IMR-90 (cell line): Measurements from ENCODE around the gene CKAP4. TPM values are rescaled to one million over a fixed set of nuclear protein-coding genes. Genes with fewer than 3 reads are reported as not detected.

Experiments used
- ATAC-seq: fragments of 200-7000 bp; cut with Tn5 transposase; 2 replicates; pipeline ENCODE4 v1.9.1; 2020; ENCODE audit warnings: low read depth, mild to moderate bottlenecking, moderate library complexity
- BruUV-seq: library from RNA; stranded (reverse); fragments of 400-500 nt; replicated peaks from 2 replicates; lab custom pipeline; 2021; lab: Mats Ljungman, UMichigan
- CTCF ChIA-PET: fragments of 300-600 bp; formaldehyde crosslinking; extraction: SDS; loops from one replicate; lab custom pipeline; 2021; ENCODE audit warnings: antibody characterized with exemption; lab: Yijun Ruan, JAX
- POLR2A ChIA-PET: fragments of 300-600 bp; sonication (Branson Sonifier 250); formaldehyde crosslinking; loops from one replicate; lab custom pipeline; 2022; ENCODE audit warnings: antibody characterized with exemption; ENCODE audit not compliant: unreplicated experiment; lab: Charles Lee
- DNase-seq: peaks from one replicate; pipeline ENCODE4 v3.0.0; 2013
- H2AFZ ChIP-seq: replicated peaks from 2 replicates; pipeline ENCODE3; 2013; ENCODE audit warnings: low read length, mild to moderate bottlenecking; ENCODE audit not compliant: poor library complexity
- H2AK5ac ChIP-seq: 2 replicates; pipeline ENCODE4 v1.6.1; 2013; ENCODE audit warnings: low read depth, low read length, inconsistent platforms
- H2AK9ac ChIP-seq: replicated peaks from 2 replicates; pipeline ENCODE3; 2013; ENCODE audit warnings: mild to moderate bottlenecking, low read depth, low read length, moderate library complexity; ENCODE audit not compliant: poor library complexity
- H2BK120ac ChIP-seq: 2 replicates; pipeline ENCODE4 v1.6.1; 2013; ENCODE audit warnings: low read depth, low read length, inconsistent platforms
- H2BK15ac ChIP-seq: 3 replicates; pipeline ENCODE4 v1.6.1; 2013; ENCODE audit warnings: low read depth, low read length, inconsistent platforms
- H2BK20ac ChIP-seq: 2 replicates; pipeline ENCODE4 v1.6.1; 2013; ENCODE audit warnings: low read depth, mild to moderate bottlenecking, inconsistent platforms, low read length, moderate library complexity
- H2BK5ac ChIP-seq: 2 replicates; pipeline ENCODE4 v1.6.1; 2013; ENCODE audit warnings: mild to moderate bottlenecking, low read depth, low read length, inconsistent platforms; ENCODE audit not compliant: poor library complexity, severe bottlenecking
- H3K14ac ChIP-seq: replicated peaks from 2 replicates; pipeline ENCODE4 v1.6.1; 2013; ENCODE audit warnings: low read depth, low read length, inconsistent platforms
- H3K18ac ChIP-seq: 2 replicates; pipeline ENCODE4 v1.6.1; 2013; ENCODE audit warnings: low read depth, low read length, control low read depth
- H3K23ac ChIP-seq: 2 replicates; pipeline ENCODE4 v1.6.1; 2013; ENCODE audit warnings: low read depth, low read length, inconsistent platforms
- H3K27ac ChIP-seq: 2 replicates; pipeline ENCODE4 v1.5.1; 2013; ENCODE audit warnings: mild to moderate bottlenecking, control low read depth, low read length; ENCODE audit not compliant: insufficient read depth
- H3K27me3 ChIP-seq: 2 replicates; pipeline ENCODE4 v1.6.1; 2013; ENCODE audit warnings: low read length; ENCODE audit not compliant: control insufficient read depth, insufficient read depth
- H3K36me3 ChIP-seq: 2 replicates; pipeline ENCODE4 v1.6.1; 2013; ENCODE audit warnings: low read length, mixed read lengths; ENCODE audit not compliant: control insufficient read depth, insufficient read depth
- H3K4ac ChIP-seq: 2 replicates; pipeline ENCODE4 v1.6.1; 2013; ENCODE audit warnings: low read depth, low read length, inconsistent platforms
- H3K4me1 ChIP-seq: 2 replicates; pipeline ENCODE4 v1.6.1; 2013; ENCODE audit warnings: low read length, mixed read lengths; ENCODE audit not compliant: control insufficient read depth, insufficient read depth
- H3K4me2 ChIP-seq: 2 replicates; pipeline ENCODE4 v1.6.1; 2013; ENCODE audit warnings: low read depth, mild to moderate bottlenecking, control low read depth, low read length, moderate library complexity
- H3K4me3 ChIP-seq: 2 replicates; pipeline ENCODE4 v1.5.1; 2013; ENCODE audit warnings: low read depth, mild to moderate bottlenecking, control low read depth, low read length, moderate library complexity; ENCODE audit not compliant: insufficient read depth
- H3K56ac ChIP-seq: 2 replicates; pipeline ENCODE4 v1.6.1; 2013; ENCODE audit warnings: low read length, inconsistent platforms; ENCODE audit not compliant: insufficient read depth; ENCODE audit errors: extremely low read depth
- H3K79me1 ChIP-seq, 2 experiments: 2 replicates each; pipeline ENCODE4 v1.6.1; 2013; ENCODE audit warnings: low read length in 2 of 2, inconsistent platforms in 1 of 2, low read depth in 1 of 2
- H3K9ac ChIP-seq: 2 replicates; pipeline ENCODE4 v1.6.1; 2013; ENCODE audit warnings: low read depth, low read length, control low read depth
- H3K9me1 ChIP-seq: 2 replicates; pipeline ENCODE4 v1.6.1; 2013; ENCODE audit warnings: low read length, inconsistent platforms; ENCODE audit not compliant: insufficient read depth
- H3K9me3 ChIP-seq: 2 replicates; pipeline ENCODE4 v1.6.1; 2013; ENCODE audit warnings: low read length; ENCODE audit not compliant: control insufficient read depth, insufficient read depth
- H4K20me1 ChIP-seq: 2 replicates; pipeline ENCODE4 v1.6.1; 2013; ENCODE audit warnings: low read length, inconsistent platforms; ENCODE audit not compliant: insufficient read depth
- H4K5ac ChIP-seq: 2 replicates; pipeline ENCODE4 v1.6.1; 2013; ENCODE audit warnings: mild to moderate bottlenecking, low read depth, low read length, control low read depth
- H4K8ac ChIP-seq, 2 experiments: 2 replicates each; pipeline ENCODE4 v1.6.1; 2013; ENCODE audit warnings: low read depth in 2 of 2, low read length in 2 of 2, control low read depth in 1 of 2, inconsistent platforms in 1 of 2
- H4K91ac ChIP-seq: 2 replicates; pipeline ENCODE4 v1.6.1; 2013; ENCODE audit warnings: low read depth, low read length, inconsistent platforms; ENCODE audit not compliant: insufficient read depth
- BHLHE40 ChIP-seq: fragments of 150-350 bp; IDR thresholded peaks from 2 replicates; pipeline ENCODE4 v1.6.1; 2016; ENCODE audit warnings: mild to moderate bottlenecking, low read depth, low read length
- CEBPB ChIP-seq: IDR thresholded peaks from 2 replicates; pipeline ENCODE4 v1.6.1; 2012; ENCODE audit warnings: low read depth, low read length, improper control_type of control experiment
- CHD1 ChIP-seq: IDR thresholded peaks from 2 replicates; pipeline ENCODE4 v1.6.1; 2012; ENCODE audit warnings: low read depth, low read length, improper control_type of control experiment
- FOS ChIP-seq: fragments of 150-350 bp; IDR thresholded peaks from 2 replicates; pipeline ENCODE4 v1.6.1; 2016; ENCODE audit warnings: low read depth, low read length
- MAFK ChIP-seq: IDR thresholded peaks from 2 replicates; pipeline ENCODE4 v1.6.1; 2012; ENCODE audit warnings: low read depth, low read length, improper control_type of control experiment
- MAZ ChIP-seq: IDR thresholded peaks from 2 replicates; pipeline ENCODE4 v1.6.1; 2012; ENCODE audit warnings: low read depth, mild to moderate bottlenecking, low read length, improper control_type of control experiment, moderate library complexity, borderline replicate concordance
- MXI1 ChIP-seq: IDR thresholded peaks from 2 replicates; pipeline ENCODE4 v1.6.1; 2012; ENCODE audit warnings: low read depth, mild to moderate bottlenecking, low read length, moderate library complexity, borderline replicate concordance
- NFE2L2 ChIP-seq: fragments of 150-350 bp; IDR thresholded peaks from 2 replicates; pipeline ENCODE4 v1.6.1; 2016; ENCODE audit warnings: low read depth, mild to moderate bottlenecking, low read length
- POLR2A ChIP-seq: IDR thresholded peaks from 2 replicates; pipeline ENCODE4 v1.6.1; 2012; ENCODE audit warnings: mild to moderate bottlenecking, low read depth, low read length
- RAD21 ChIP-seq: IDR thresholded peaks from 2 replicates; pipeline ENCODE4 v1.6.1; 2012; ENCODE audit warnings: low read length, improper control_type of control experiment
- RCOR1 ChIP-seq: IDR thresholded peaks from 2 replicates; pipeline ENCODE4 v1.6.1; 2012; ENCODE audit warnings: mild to moderate bottlenecking, low read length, improper control_type of control experiment; ENCODE audit not compliant: insufficient replicate concordance
- RFX5 ChIP-seq: IDR thresholded peaks from 2 replicates; pipeline ENCODE4 v1.8.0; 2012; ENCODE audit warnings: low read depth, mild to moderate bottlenecking, low read length, moderate library complexity
- SMC3 ChIP-seq: fragments of 150-350 bp; IDR thresholded peaks from 2 replicates; pipeline ENCODE4 v1.6.1; 2016; ENCODE audit warnings: low read depth, mild to moderate bottlenecking, antibody characterized with exemption, low read length, moderate library complexity
- WGBS, 2 experiments: methylation state at CpG; one replicate each; pipeline versions ENCODE4 v1.1.5 to v1.1.7; 2013; ENCODE audit warnings: missing lambda C conversion rate in 2 of 2; ENCODE audit not compliant: insufficient read length in 1 of 2; ENCODE audit errors: extremely low coverage in 2 of 2; 5-methylcytosine and 5-hydroxymethylcytosine counted together
- dilution Hi-C: fragments of 300-500 bp; cut with HindIII; formaldehyde crosslinking; loops from one replicate; pipeline ENCODE4 v1.14.3; 2018; ENCODE audit warnings: low sequenced_read_pairs; ENCODE audit not compliant: unreplicated experiment
- in situ Hi-C: fragments of 300-500 bp; cut with MboI; formaldehyde crosslinking; loops from 3 replicates; pipeline ENCODE4 v1.14.3; 2019; ENCODE audit warnings: low sequenced_read_pairs, inconsistent platforms, mixed read lengths
- intact Hi-C: fragments of 100-400 bp; cut with micrococcal nuclease; formaldehyde crosslinking; loops from 2 replicates; pipeline ENCODE4 v1.10.0; 2022
- polyA plus RNA-seq, 3 experiments: library from polyadenylated mRNA; depleted of rRNA; stranded (reverse); fragments of >200 nt; gene quantifications; 2 replicates each; pipeline ENCODE4 v1.2.3, GENCODE V29; 2012; ENCODE audit warnings: low replicate concordance in 1 of 3
- total RNA-seq: library from RNA; depleted of rRNA; stranded (reverse); fragments of >200 nt; gene quantifications from 2 replicates; pipeline ENCODE4 v1.2.3, GENCODE V29; 2012
- TF ChIP-seq, protein P1 (sequence below): fragments of 150-350 bp; IDR thresholded peaks from 2 replicates; pipeline ENCODE4 v1.6.1; 2017; ENCODE audit warnings: mild to moderate bottlenecking, antibody characterized with exemption, low read length, low read depth
- TF ChIP-seq, protein P2 (sequence below): fragments of 150-350 bp; IDR thresholded peaks from 2 replicates; pipeline ENCODE4 v1.6.1; 2016; ENCODE audit warnings: low read depth, mild to moderate bottlenecking, low read length, moderate library complexity, borderline replicate concordance
- TF ChIP-seq, protein P3 (sequence below): conservative IDR thresholded peaks from 2 replicates; pipeline ENCODE4 v1.5.1; 2012; ENCODE audit warnings: mild to moderate bottlenecking, low read depth, low read length, improper control_type of control experiment

CKAP4 gene
- total and polyA plus RNA-seq, 2 of the 4 experiments (the other 2 are of a cell fraction), result 94.5 to 297 TPM

DNA sequence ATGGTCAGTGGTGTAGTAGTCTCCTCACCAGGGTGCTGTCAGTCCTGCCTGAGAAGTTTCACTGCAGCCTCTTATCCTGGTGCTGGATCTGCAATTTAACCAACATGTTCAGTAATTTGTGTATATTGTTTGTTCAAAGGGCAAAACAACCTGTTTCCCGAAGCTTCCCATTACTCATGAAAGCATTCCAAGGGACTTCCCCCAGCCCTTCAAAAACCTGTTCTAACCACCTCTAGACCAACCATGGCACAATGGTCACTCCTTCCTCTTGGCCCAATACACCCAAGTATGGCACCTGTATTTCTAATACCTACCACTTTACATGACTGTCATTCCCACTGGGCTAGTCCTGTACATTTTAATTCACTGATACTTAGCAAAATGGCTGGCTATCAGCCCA is 12.1 kb downstream of the CKAP4 start:
- H2BK120ac ChIP-seq, result no peak overlapping the region
- no peak overlapping the region for H3K27ac ChIP-seq
- no peak overlapping the region for H4K5ac ChIP-seq
- H3K9me1 ChIP-seq, result peaks cover 13% of the 10 kb centered on the region
- ATAC-seq (no peak), DNase-seq (no peak)
- ChIA-PET CTCF (interaction anchor here (1.4 kb wide), 1 partner anchor 121 kb away, joined by 4 read pairs; no protein-coding TSS in a partner anchor), POLR2A (no interaction called here)
- H3K4ac ChIP-seq, result no peak overlapping the region
- H3K4me3 ChIP-seq, result no peak overlapping the region
- H2AK9ac ChIP-seq, result no peak overlapping the region
- dilution Hi-C loops, result no loop called here
- H2BK5ac ChIP-seq, result no peak overlapping the region
- H4K8ac ChIP-seq, result no peak overlapping the region
- intact Hi-C loops, result no loop called here
- H2AK5ac ChIP-seq, result peak overlapping the region; percentile 40; the same call in 1 of the 2 replicates
- WGBS, 2 experiments, result no CpG with 5 or more reads among the region's 1 CpG
- no TSS peak for BruUV-seq
- peaks cover 19 to 52% of the 10 kb centered on the region in 2 experiments for H3K79me1 ChIP-seq
- H3K9me3 ChIP-seq, result no peaks in the 10 kb centered on the region
- no peak overlapping the region for H2AFZ ChIP-seq
- no peak overlapping the region for H3K23ac ChIP-seq
- TF ChIP-seq RFX5, result no peak
- TF ChIP-seq, protein P1, sequence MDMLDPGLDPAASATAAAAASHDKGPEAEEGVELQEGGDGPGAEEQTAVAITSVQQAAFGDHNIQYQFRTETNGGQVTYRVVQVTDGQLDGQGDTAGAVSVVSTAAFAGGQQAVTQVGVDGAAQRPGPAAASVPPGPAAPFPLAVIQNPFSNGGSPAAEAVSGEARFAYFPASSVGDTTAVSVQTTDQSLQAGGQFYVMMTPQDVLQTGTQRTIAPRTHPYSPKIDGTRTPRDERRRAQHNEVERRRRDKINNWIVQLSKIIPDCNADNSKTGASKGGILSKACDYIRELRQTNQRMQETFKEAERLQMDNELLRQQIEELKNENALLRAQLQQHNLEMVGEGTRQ, result no peak
- no peak for TF ChIP-seq MAFK
- TF ChIP-seq, protein P2, sequence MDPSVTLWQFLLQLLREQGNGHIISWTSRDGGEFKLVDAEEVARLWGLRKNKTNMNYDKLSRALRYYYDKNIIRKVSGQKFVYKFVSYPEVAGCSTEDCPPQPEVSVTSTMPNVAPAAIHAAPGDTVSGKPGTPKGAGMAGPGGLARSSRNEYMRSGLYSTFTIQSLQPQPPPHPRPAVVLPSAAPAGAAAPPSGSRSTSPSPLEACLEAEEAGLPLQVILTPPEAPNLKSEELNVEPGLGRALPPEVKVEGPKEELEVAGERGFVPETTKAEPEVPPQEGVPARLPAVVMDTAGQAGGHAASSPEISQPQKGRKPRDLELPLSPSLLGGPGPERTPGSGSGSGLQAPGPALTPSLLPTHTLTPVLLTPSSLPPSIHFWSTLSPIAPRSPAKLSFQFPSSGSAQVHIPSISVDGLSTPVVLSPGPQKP, result no peak
- TF ChIP-seq NFE2L2, result no peak
- no peak for TF ChIP-seq RCOR1
- TF ChIP-seq, protein P3, sequence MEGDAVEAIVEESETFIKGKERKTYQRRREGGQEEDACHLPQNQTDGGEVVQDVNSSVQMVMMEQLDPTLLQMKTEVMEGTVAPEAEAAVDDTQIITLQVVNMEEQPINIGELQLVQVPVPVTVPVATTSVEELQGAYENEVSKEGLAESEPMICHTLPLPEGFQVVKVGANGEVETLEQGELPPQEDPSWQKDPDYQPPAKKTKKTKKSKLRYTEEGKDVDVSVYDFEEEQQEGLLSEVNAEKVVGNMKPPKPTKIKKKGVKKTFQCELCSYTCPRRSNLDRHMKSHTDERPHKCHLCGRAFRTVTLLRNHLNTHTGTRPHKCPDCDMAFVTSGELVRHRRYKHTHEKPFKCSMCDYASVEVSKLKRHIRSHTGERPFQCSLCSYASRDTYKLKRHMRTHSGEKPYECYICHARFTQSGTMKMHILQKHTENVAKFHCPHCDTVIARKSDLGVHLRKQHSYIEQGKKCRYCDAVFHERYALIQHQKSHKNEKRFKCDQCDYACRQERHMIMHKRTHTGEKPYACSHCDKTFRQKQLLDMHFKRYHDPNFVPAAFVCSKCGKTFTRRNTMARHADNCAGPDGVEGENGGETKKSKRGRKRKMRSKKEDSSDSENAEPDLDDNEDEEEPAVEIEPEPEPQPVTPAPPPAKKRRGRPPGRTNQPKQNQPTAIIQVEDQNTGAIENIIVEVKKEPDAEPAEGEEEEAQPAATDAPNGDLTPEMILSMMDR, result no peak
- TF ChIP-seq CEBPB, result no peak
- TF ChIP-seq MXI1, result no peak
- no peak for TF ChIP-seq MAZ
- TF ChIP-seq BHLHE40, result no peak
- no peak for TF ChIP-seq SMC3
- no peak for TF ChIP-seq FOS
- TF ChIP-seq RAD21, result no peak
- TF ChIP-seq CHD1, result no peak
- no peak for TF ChIP-seq POLR2A
- H4K91ac ChIP-seq, result no peak overlapping the region
- H4K20me1 ChIP-seq, result peaks cover 49% of the 10 kb centered on the region
- no peak overlapping the region for H3K56ac ChIP-seq
- H3K14ac ChIP-seq, result no peak overlapping the region
- no peak overlapping the region for H3K18ac ChIP-seq
- no peak overlapping the region for H2BK15ac ChIP-seq
- no peak overlapping the region for H3K9ac ChIP-seq
- H2BK20ac ChIP-seq, result no peak overlapping the region
- H3K4me1 ChIP-seq, result peaks cover 6% of the 10 kb centered on the region; the same call in 1 of the 2 replicates
- H3K27me3 ChIP-seq, result no peaks in the 10 kb centered on the region
- peaks cover 27% of the 10 kb centered on the region for H3K36me3 ChIP-seq
- in situ Hi-C loops, result loop anchor here (10.0 kb wide), 1 partner anchor 679 kb away; no protein-coding TSS in a partner anchor
- H3K4me2 ChIP-seq, result no peak overlapping the region
